Lower lobe of right lung (tissue), 2 donors: ENCODE measurements around the gene SRPRB. TPM values are rescaled to one million over a fixed set of nuclear protein-coding genes. Genes with fewer than 3 reads are reported as not detected.

Experiments used
- ATAC-seq, 2 donors: fragments of 200-7000 bp; cut with Tn5 transposase; one replicate each; pipeline ENCODE4 v1.9.1; 2020 to 2022; ENCODE audit warnings: mild to moderate bottlenecking in 2 of 2, moderate library complexity in 2 of 2
- DNase-seq: peaks from one replicate; pipeline ENCODE4 v3.0.0-alpha.2; 2020
- H3K27ac ChIP-seq: fragments of 200-600 bp; one replicate; pipeline ENCODE4 v1.8.0; 2022
- H3K27me3 ChIP-seq: fragments of 200-600 bp; one replicate; pipeline ENCODE4 v1.8.0; 2022; ENCODE audit warnings: low read depth
- H3K36me3 ChIP-seq: fragments of 200-600 bp; one replicate; pipeline ENCODE4 v1.8.0; 2022; ENCODE audit warnings: mild to moderate bottlenecking
- H3K4me1 ChIP-seq: fragments of 200-600 bp; one replicate; pipeline ENCODE4 v1.8.0; 2022
- H3K4me3 ChIP-seq: fragments of 200-600 bp; one replicate; pipeline ENCODE4 v1.8.0; 2022; ENCODE audit warnings: mild to moderate bottlenecking
- H3K9me3 ChIP-seq: fragments of 200-600 bp; one replicate; pipeline ENCODE4 v1.8.0; 2022
- intact Hi-C: fragments of 100-400 bp; cut with DNase I; formaldehyde crosslinking; loops from one replicate; pipeline ENCODE4 v1.11.0; 2022
- total RNA-seq: library from RNA; stranded (reverse); fragmentation: NEBNext Ultra II Directional; extraction: Animal tissue kit (Norgen Biotek cat#: 25700); gene quantifications from one replicate; pipeline ENCODE4 v1.2.1, GENCODE V29; 2021
- TF ChIP-seq, protein P1 (sequence below): fragments of 200-600 bp; IDR thresholded peaks from one replicate; pipeline ENCODE4 v1.8.0; 2022; ENCODE audit warnings: antibody characterized with exemption, mild to moderate bottlenecking
- donor health status: DM: no; HTN: yes; CAD: no; lungs with severe emphysema.

SRPRB gene
- total RNA-seq, 1 donor from 2014 or later, result 43.3 TPM

- Histone ChIP-seq H3K27me3 (no peaks in the 10 kb centered on the region), H3K9me3 (no peaks in the 10 kb centered on the region), H3K36me3 (no peaks in the 10 kb centered on the region), H3K4me1 (no peaks in the 10 kb centered on the region), H3K4me3 (no peak overlapping the region), H3K27ac (no peak overlapping the region)
- ATAC-seq (no peak), DNase-seq (no peak)
- TF ChIP-seq, protein P1, sequence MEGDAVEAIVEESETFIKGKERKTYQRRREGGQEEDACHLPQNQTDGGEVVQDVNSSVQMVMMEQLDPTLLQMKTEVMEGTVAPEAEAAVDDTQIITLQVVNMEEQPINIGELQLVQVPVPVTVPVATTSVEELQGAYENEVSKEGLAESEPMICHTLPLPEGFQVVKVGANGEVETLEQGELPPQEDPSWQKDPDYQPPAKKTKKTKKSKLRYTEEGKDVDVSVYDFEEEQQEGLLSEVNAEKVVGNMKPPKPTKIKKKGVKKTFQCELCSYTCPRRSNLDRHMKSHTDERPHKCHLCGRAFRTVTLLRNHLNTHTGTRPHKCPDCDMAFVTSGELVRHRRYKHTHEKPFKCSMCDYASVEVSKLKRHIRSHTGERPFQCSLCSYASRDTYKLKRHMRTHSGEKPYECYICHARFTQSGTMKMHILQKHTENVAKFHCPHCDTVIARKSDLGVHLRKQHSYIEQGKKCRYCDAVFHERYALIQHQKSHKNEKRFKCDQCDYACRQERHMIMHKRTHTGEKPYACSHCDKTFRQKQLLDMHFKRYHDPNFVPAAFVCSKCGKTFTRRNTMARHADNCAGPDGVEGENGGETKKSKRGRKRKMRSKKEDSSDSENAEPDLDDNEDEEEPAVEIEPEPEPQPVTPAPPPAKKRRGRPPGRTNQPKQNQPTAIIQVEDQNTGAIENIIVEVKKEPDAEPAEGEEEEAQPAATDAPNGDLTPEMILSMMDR, result no peak
- intact Hi-C loops, result no loop called here
Observed at GRCh38 chr3:133841196-133841595, 35.6 kb downstream of the SRPRB start.

DNA sequence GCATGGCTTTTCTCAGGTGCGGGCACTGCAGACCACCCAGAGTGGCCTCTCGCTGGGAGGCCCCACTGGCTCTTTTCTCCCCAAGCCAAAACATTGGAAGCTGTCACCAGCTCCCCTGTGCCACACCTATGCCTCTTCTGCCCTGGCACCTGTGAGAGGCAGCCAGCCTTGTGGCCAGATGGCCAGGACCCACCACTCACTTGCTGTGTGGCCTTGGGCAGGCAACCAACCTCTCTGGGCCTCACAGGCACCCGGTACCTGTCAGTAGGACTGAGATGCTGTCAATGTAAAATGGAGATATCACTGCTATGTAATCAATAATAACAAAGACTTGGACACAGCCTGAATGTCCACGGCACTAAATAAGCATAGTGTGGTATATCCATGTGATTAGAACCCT lies 36.5 kb downstream of the SRPRB start:
- TF ChIP-seq, protein P1, result no peak
- H3K9me3 ChIP-seq, result no peaks in the 10 kb centered on the region

GRCh38 chr3:133843634-133844033 lies 38.0 kb downstream of the SRPRB start:
- DNase-seq, result no peak
- H3K9me3 ChIP-seq, result no peaks in the 10 kb centered on the region
- no peaks in the 10 kb centered on the region for H3K36me3 ChIP-seq
- no peaks in the 10 kb centered on the region for H3K27me3 ChIP-seq
- intact Hi-C loops, result no loop called here
- TF ChIP-seq, protein P1, result no peak
- H3K4me3 ChIP-seq, result no peak overlapping the region
- H3K27ac ChIP-seq, result no peak overlapping the region
- no peaks in the 10 kb centered on the region for H3K4me1 ChIP-seq
- ATAC-seq, result no peak

More for the DNA sequence above, 36.5 kb downstream of the SRPRB start:
- Histone ChIP-seq H3K36me3 (no peaks in the 10 kb centered on the region), H3K27me3 (no peaks in the 10 kb centered on the region), H3K4me3 (no peak overlapping the region), H3K27ac (no peak overlapping the region), H3K4me1 (no peaks in the 10 kb centered on the region)
- DNase-seq (no peak), ATAC-seq (no peak)
- intact Hi-C loops, result no loop called here

DNA sequence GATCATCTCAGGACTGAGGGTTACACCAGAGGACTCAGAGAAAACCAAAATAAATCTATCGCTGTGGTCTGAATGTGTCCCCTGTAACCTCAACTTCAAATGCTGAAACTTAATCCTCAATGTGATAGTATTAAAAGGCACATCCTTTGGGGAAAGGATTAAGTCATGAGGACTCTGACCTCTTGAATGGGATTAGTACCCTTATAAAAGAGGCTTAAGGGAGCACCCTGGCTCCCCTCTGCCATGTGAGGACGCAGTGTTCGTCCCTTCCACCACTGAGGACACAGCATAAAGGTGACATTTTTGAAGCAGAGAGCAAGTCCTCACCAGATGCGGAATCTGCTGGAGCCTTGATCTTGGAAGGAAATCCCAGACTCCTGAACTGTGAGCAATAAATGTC lies 39.5 kb downstream of the SRPRB start:
- intact Hi-C loops, result no loop called here
- ATAC-seq, result no peak

GRCh38 chr3:133849346-133849745 lies 43.7 kb downstream of the SRPRB start:
- DNase-seq, result no peak
- no peaks in the 10 kb centered on the region for H3K27me3 ChIP-seq
- no peak overlapping the region for H3K4me3 ChIP-seq

More for the DNA sequence above, 39.5 kb downstream of the SRPRB start:
- Histone ChIP-seq H3K4me3 (no peak overlapping the region), H3K27me3 (no peaks in the 10 kb centered on the region), H3K9me3 (no peaks in the 10 kb centered on the region), H3K36me3 (no peaks in the 10 kb centered on the region), H3K27ac (no peak overlapping the region), H3K4me1 (no peaks in the 10 kb centered on the region)
- TF ChIP-seq, protein P1, result no peak
- DNase-seq, result no peak

More at GRCh38 chr3:133849346-133849745, 43.7 kb downstream of the SRPRB start:
- Histone ChIP-seq H3K36me3 (no peaks in the 10 kb centered on the region), H3K27ac (no peak overlapping the region), H3K9me3 (no peaks in the 10 kb centered on the region), H3K4me1 (no peaks in the 10 kb centered on the region)
- no peak for ATAC-seq
- TF ChIP-seq, protein P1, result no peak
- intact Hi-C loops, result no loop called here
